DOHH2 (cell line): ENCODE measurements around the gene VIT.

Experiments used
- H3F3A ChIP-seq: fragments of 200-600 bp; sonication (generic), shearing (Covaris generic); 2 replicates; pipeline ENCODE4 v1.6.0; 2016; ENCODE audit warnings: antibody characterized with exemption, mild to moderate bottlenecking; ENCODE audit not compliant: control insufficient read depth, insufficient read depth
- H3K27ac ChIP-seq: fragments of 200-600 bp; sonication (generic); 2 replicates; pipeline ENCODE4 v1.5.1; 2014; ENCODE audit warnings: low read depth, mild to moderate bottlenecking, low read length, moderate library complexity
- H3K27me3 ChIP-seq: fragments of 200-600 bp; sonication (generic); 2 replicates; pipeline ENCODE4 v1.6.1; 2014; ENCODE audit warnings: mild to moderate bottlenecking, low read length, mixed read lengths; ENCODE audit not compliant: control insufficient read depth
- H3K36me3 ChIP-seq: fragments of 200-600 bp; sonication (generic); 2 replicates; pipeline ENCODE4 v1.6.1; 2014; ENCODE audit warnings: mild to moderate bottlenecking, low read length, moderate library complexity, mixed read lengths; ENCODE audit not compliant: control insufficient read depth
- H3K4me1 ChIP-seq: fragments of 200-600 bp; sonication (generic); 2 replicates; pipeline ENCODE4 v1.6.1; 2014; ENCODE audit warnings: mild to moderate bottlenecking, low read length, mixed read lengths; ENCODE audit not compliant: control insufficient read depth
- H3K4me2 ChIP-seq: fragments of 200-600 bp; sonication (generic); 2 replicates; pipeline ENCODE4 v1.6.0; 2014; ENCODE audit warnings: mild to moderate bottlenecking, low read length, moderate library complexity
- H3K4me3 ChIP-seq: fragments of 200-600 bp; sonication (generic); 2 replicates; pipeline ENCODE4 v1.5.1; 2014; ENCODE audit warnings: mild to moderate bottlenecking, low read length, mixed read lengths
- H3K79me2 ChIP-seq: fragments of 200-600 bp; sonication (generic); 2 replicates; pipeline ENCODE4 v1.6.1; 2014; ENCODE audit warnings: mild to moderate bottlenecking, low read length, mixed read lengths; ENCODE audit not compliant: control insufficient read depth
- H3K9me2 ChIP-seq: fragments of 200-600 bp; sonication (generic); replicated peaks from 2 replicates; pipeline ENCODE4 v1.6.1; 2014; ENCODE audit warnings: mild to moderate bottlenecking, low read length, mixed read lengths; ENCODE audit not compliant: control insufficient read depth
- H3K9me3 ChIP-seq: fragments of 200-600 bp; sonication (generic); 2 replicates; pipeline ENCODE4 v1.6.1; 2014; ENCODE audit warnings: antibody characterized with exemption, low read length, mixed read lengths; ENCODE audit not compliant: control insufficient read depth, insufficient read depth
- H4K20me1 ChIP-seq: fragments of 200-600 bp; sonication (generic); 2 replicates; pipeline ENCODE4 v1.6.0; 2014; ENCODE audit warnings: low read depth, mild to moderate bottlenecking, antibody characterized with exemption, low read length, moderate library complexity; ENCODE audit not compliant: control insufficient read depth, insufficient read depth
- CTCF ChIP-seq: fragments of 200-600 bp; sonication (generic); IDR thresholded peaks from one replicate; pipeline ENCODE4 v1.5.1; 2014; ENCODE audit warnings: antibody characterized with exemption, mild to moderate bottlenecking, low read depth, low read length; ENCODE audit not compliant: poor library complexity, severe bottlenecking
- EZH2phosphoT487 ChIP-seq: fragments of 200-600 bp; sonication (generic); IDR thresholded peaks from 2 replicates; pipeline ENCODE4 v1.6.1; 2017; ENCODE audit warnings: borderline replicate concordance, mild to moderate bottlenecking, antibody characterized with exemption, low read length, moderate library complexity, mixed read lengths

The VIT gene

GRCh38 chr2:36678856-36679255 is 17.7 kb upstream of the VIT start:
- H3K79me2 ChIP-seq, result no peaks in the 10 kb centered on the region
- no peaks in the 10 kb centered on the region for H4K20me1 ChIP-seq
- no peak overlapping the region for H3K27ac ChIP-seq
- H3K36me3 ChIP-seq, result no peaks in the 10 kb centered on the region
- no peaks in the 10 kb centered on the region; the same call in 1 of the 2 replicates for H3F3A ChIP-seq
- H3K4me2 ChIP-seq, result no peak overlapping the region
- no peaks in the 10 kb centered on the region for H3K9me3 ChIP-seq
- peaks cover 9% of the 10 kb centered on the region for H3K4me1 ChIP-seq
- H3K27me3 ChIP-seq, result peaks cover 28% of the 10 kb centered on the region
- TF ChIP-seq EZH2phosphoT487, result no peak
- TF ChIP-seq CTCF, result no peak
- no peak overlapping the region for H3K4me3 ChIP-seq
- no peaks in the 10 kb centered on the region for H3K9me2 ChIP-seq

- Histone ChIP-seq H4K20me1 (no peaks in the 10 kb centered on the region), H3F3A (no peaks in the 10 kb centered on the region; the same call in 1 of the 2 replicates), H3K9me3 (no peaks in the 10 kb centered on the region), H3K27ac (no peak overlapping the region), H3K4me2 (no peak overlapping the region), H3K4me1 (peaks cover 9% of the 10 kb centered on the region), H3K36me3 (no peaks in the 10 kb centered on the region), H3K4me3 (no peak overlapping the region), H3K79me2 (no peaks in the 10 kb centered on the region), H3K9me2 (no peaks in the 10 kb centered on the region), H3K27me3 (peaks cover 24% of the 10 kb centered on the region)
- TF ChIP-seq EZH2phosphoT487 (no peak), CTCF (no peak)
These were observed 16.5 kb upstream of the VIT start for GRCh38 chr2:36680012-36680411.

GRCh38 chr2:36682562-36682961 is 13.9 kb upstream of the VIT start:
- Histone ChIP-seq H3K9me3 (no peaks in the 10 kb centered on the region), H3K36me3 (no peaks in the 10 kb centered on the region), H3K9me2 (no peaks in the 10 kb centered on the region), H3K4me1 (peaks cover 4% of the 10 kb centered on the region; the same call in 1 of the 2 replicates), H4K20me1 (no peaks in the 10 kb centered on the region), H3K4me2 (no peak overlapping the region), H3F3A (no peaks in the 10 kb centered on the region; the same call in 1 of the 2 replicates), H3K79me2 (no peaks in the 10 kb centered on the region), H3K4me3 (no peak overlapping the region), H3K27ac (no peak overlapping the region), H3K27me3 (peaks cover 6% of the 10 kb centered on the region)
- no peak for TF ChIP-seq CTCF
